CD4-positive, alpha-beta T cell treated with Interleukin-15 for 1 hour (primary cell): ENCODE data around the gene SUSD2.
"Not testable (repeated sequence)": the region's sequence is repeated elsewhere in the genome, so short reads cannot be mapped to it uniquely, and the experiment has no call there.

Experiments
- DNase-seq: peaks from one replicate; pipeline ENCODE4 v3.0.0-alpha.2; 2020

Gene SUSD2

DNA sequence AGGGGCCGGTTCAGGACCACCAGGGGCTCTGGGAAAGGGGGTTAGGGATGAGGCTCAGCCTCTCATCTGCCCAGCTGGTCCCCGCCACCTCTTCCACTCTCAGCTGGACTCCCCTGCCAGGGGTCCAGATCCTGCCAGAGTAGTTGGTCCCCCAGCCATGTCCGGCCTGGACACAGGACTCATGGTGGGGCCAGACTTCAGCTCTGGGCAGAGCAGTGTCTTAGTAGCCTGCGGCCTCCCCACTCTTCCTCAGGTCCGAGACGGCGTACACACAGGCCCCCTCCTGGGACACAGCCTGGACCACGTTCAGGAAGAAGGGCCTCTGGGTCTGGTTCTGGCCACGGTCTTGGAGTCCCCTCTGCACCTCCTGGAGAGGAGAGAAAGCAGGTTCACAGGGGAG is 38.5 kb downstream of the SUSD2 start:
- DNase-seq: no peak

DNA sequence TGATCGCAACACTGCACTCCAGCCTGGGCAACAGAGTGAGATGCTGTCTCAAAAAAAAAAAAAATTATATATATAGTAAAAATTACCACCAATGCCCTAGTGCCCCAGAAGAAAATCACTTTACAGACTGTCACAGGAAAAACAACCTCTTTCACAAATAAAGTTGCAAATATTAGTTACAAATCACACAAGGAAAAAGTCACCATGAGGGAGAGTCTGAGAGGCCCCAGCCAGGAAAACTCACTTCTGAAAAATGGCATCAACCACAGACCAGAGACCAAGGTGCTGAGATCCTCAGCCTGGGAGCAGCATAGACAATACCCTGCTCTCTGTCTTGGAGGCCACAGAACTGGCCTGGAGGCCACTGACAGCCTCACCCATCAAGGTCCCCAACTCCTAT is 43.2 kb downstream of the SUSD2 start:
- DNase-seq: no peak

DNA sequence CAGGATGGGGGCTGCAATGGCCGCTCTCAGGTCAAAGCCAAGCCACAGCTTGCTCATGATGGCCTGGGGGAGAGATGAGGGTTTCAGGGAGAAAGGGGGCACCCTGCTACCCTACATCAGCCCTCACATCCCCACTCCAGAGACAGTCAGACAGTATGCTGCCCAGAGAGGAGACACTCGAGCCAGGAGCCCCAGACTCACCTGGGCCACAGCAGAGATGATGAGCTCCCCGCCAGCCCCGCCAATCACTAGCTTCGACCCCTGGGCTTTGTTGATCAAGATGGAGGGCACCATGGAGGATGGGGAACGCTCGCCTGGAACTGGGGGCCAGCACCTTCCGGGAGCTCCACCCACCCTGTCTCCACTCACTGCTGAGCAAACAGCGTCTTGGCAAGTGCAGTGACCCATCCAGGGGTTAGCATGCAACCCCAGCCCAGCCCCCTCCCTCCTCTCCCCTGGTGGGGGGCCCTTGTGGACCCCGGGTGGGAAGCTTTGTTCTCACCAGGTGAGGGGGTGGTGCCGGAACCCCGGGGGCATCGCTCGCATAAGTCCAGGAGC is 43.8 kb downstream of the SUSD2 start:
- DNase-seq: no peak

DNA sequence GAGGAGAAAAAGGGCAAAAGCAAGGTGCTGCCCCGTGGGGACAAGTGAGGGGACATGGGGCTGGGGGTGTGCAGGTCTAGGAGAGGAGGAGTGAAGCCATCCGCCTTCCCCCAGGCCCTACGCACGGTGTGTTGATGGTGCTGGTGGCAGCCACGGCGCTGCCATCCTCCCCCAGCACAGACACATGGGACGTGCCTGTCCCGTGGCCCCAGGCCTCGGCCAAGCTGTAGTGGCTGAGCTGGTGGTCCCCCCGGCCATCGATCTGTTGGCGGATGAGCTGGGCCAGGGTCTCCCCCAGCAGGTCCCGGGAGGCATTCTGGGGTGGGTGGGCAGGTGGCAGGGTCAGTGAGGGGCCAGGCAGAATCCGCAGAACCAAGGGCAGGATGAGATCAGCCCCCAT is 44.7 kb downstream of the SUSD2 start:
- no peak for DNase-seq

DNA sequence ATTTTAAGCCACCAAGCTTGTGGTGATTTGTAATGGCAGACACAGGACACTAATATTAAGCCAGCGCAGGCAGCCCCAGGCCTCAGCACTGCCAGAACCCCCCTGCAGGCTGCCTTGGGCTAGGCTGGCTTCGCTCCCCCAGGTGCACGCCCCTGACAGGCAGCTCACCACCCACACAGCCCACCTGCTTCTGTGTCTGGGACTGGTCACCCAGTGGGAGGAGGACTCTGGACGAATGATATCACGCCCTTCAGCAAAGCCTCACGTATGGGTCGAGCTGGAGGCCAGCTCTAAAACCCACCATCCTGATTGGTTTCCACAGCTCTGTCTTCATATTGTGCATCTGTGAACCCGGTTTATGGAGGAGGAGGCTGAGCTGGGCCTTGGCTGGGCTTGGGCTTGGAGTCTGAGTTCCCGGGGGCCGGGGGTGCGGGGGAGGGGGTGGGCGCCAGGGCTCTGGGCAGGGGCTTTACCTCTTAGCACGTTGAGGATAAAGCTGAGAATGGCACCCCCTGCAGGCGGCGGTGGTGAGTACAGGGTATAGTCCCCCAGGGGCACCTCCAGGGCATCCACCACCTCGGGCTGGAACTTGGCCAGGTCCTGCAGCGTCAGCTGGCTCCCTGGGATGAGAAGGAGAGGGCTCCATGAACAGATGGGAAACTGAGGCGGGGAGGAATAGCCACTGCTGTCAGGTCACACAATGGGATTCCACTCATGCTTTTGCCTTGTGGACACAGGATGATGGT is 49.8 kb downstream of the SUSD2 start:
- peak; percentile 51 for DNase-seq

DNA sequence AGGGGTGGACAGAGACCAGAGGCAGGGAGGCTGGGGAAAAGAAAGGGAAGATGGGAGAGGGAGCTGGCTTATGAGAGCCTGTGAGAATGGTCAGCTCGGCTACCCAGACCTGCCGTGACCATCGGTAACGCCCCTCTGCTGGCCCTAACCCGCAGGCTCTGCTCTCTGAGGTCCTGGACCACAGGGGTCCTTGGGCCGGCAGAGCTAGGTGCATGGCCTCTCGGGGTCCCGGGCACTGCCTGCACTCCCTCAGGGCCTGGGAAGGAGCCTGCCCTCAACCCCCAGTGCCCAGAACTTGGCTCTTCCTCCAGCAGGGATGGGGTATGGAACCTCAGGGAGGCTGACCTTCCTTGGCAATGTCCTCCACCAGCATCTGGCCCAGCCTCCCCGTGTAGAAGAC is 50.4 kb downstream of the SUSD2 start:
- DNase-seq: no peak

DNA sequence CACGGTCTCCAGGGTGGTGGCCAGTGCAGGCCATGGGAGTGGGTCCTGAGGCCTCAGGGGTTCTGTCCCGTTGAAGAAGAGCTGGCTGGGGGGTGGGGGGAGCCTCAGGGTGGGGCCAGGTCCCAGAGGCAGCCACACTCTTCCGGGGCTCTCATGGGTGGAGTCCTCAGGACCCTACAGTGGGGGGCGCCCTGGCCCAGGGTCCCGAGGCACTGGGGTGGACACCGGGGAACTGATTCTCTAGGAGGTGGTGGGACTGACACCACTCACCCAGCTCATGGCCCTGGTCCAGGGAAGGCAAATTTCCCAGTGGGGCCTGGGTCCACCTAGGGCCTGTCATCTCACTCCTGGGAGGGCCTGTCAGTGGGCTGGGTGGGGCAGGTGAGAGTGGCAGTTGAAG is 50.8 kb downstream of the SUSD2 start:
- no peak for DNase-seq

DNA sequence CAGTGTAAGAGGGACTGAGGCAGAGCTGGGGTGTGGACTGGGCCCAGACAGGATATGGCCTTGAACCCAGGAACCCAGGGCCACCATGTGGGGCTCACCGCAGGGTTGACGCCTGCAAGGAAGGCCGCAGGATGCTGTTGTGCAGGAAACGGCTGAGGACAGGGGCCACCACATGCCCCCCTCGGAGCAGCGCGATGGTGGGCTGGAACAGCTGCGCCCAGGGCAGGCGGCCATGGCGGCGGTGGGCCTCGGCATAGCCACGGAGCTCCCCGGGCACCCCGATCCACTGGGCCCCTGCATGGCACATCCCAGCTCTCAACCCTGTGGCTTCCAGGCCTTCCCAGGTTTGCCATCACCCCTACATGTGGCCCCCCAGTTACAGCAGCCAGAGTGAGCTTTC is 51.4 kb downstream of the SUSD2 start:
- no peak for DNase-seq

DNA sequence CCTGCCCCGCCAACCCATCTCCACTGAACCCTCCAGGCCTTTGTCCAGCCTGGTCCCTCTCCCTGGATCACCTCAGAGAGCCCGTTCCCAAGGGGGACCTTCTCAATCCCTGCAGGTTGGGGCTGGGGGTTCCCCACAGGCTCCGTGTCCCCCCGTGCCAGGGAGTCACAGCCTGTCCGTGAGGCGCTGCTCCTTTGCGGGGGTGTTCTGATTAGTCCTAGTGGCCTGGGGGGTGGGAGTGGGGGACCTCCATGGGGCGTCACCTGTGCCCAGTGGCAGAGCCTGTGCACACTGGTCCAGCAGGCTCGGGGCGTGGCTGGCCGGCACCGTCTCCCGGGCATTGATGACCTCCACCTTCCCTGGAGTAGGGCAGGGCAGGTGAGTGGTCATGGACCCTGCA is 51.9 kb downstream of the SUSD2 start:
- no peak for DNase-seq

DNA sequence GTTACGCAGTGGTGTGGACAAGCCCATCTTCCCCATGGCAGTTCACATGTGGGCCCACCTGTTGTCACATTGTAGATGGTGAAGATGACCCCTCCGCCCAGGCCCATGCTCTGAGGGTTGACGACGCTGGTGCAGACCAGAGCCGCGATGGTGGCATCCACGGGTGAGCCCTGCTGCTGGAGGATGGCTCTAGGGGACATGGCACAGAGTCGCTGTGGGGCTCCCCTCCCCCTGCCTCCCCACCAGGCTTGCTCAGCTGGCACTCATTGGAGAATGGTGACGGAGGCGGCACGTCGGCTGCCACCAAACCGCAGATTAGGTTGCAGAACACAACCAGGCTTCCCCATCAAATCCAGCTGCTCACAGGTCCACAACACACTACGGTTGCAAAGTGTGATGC is 52.5 kb downstream of the SUSD2 start:
- DNase-seq: no peak

DNA sequence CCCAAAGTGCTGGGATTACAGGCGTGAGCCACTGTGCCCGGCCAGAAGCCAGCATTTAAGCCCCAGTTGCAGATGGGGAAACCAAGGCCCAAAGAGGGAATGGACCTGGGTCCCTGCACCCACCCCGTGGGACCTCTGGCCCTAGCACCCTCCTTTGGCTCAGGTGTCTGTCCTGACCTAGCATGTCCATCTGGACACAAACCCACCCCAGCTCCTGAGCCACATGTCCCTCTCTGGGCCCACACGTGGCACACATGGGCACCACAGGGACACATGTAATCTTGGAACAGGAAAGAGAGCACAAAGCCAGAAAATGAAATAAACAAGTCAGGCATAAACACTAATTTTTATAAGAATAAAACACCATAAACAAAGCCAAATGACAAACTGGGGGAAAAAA is 54.0 kb downstream of the SUSD2 start:
- no peak for DNase-seq

DNA sequence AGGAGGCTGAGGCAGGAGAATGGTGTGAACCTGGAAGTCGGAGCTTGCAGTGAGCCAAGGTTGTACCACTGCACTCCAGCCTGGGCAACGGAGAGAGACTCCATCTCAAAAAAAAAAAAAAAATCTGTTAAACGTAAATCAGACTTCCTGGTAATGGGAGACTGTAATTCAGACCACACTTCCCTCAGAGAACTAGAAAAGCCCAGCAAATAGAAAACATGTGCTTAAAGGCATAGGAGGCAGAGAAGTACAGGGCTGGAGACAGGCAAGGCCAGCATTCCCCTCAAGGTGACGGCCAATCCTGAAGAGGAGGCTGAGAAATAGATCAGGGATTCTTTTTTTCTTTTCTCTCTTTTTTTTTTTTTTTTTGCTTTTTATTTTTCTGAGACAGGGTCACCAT is 55.4 kb downstream of the SUSD2 start:
- no peak for DNase-seq

DNA sequence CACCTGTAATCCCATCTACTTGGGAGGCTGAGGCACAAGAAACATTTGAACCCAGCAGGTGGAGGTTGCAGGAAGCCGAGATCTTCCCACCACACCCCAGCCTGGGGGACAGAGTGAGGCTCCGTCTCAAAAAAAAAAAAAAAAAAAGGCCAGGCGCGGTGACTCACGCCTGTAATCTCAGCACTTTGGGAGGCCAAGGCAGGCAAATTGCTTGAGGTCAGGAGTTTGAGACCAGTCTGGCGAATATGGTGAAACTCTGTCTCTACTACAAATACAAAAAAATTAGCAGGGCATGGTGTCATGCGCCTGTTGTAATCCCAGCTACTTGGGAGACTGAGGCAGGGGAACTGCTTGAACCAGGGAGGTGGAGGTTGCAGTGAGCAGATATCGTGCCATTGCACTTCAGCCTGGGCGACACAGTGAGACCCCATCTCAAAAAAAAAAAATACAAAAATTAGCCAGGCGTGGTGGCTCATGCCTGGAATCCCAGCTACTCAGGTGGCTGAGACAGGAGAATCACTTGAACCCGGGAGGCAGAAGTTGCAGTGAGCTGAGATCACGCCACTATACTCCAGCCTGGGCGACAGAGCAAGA is 56.9 kb downstream of the SUSD2 start:
- not testable (repeated sequence) for DNase-seq
